HL-60 (cell line): ENCODE data around the gene P2RY13.

ENCODE experiments used
- DNase-seq, 2 experiments: peaks; one replicate each; pipeline ENCODE4 v3.0.0-alpha.2; 2010 to 2020; ENCODE audit warnings: low read depth in 1 of 2, low spot score in 1 of 2
- H3K27ac ChIP-seq: fragments of 250-450 bp; sonication (Bioruptor Pico); replicated peaks from 2 replicates; pipeline ENCODE4 v1.5.1; 2020; ENCODE audit warnings: mild to moderate bottlenecking, moderate library complexity
- H3K27me3 ChIP-seq: fragments of 250-450 bp; sonication (Bioruptor Pico); 2 replicates; pipeline ENCODE4 v1.5.1; 2021; ENCODE audit warnings: mild to moderate bottlenecking, moderate library complexity; ENCODE audit not compliant: insufficient read depth, poor library complexity, severe bottlenecking
- H3K4me3 ChIP-seq: replicated peaks from 2 replicates; pipeline ENCODE4 v1.5.1; 2011; ENCODE audit warnings: mild to moderate bottlenecking, control low read depth, low read length; ENCODE audit not compliant: insufficient read depth
- GABPA ChIP-seq: IDR thresholded peaks from 2 replicates; pipeline ENCODE4 v1.6.1; 2012; ENCODE audit warnings: low read depth
- POLR2AphosphoS5 ChIP-seq: IDR thresholded peaks from 2 replicates; pipeline ENCODE4 v1.6.1; 2012; ENCODE audit warnings: low read depth
- SPI1 ChIP-seq: IDR thresholded peaks from 2 replicates; pipeline ENCODE4 v1.6.1; 2012; ENCODE audit warnings: low read depth, mild to moderate bottlenecking, borderline replicate concordance
- TF ChIP-seq, protein P1 (sequence below): IDR thresholded peaks from one replicate; pipeline ENCODE4 v1.5.1; 2011; ENCODE audit warnings: low read length, control low read depth, inconsistent platforms; ENCODE audit not compliant: insufficient read depth
- TF ChIP-seq, protein P2 (sequence below): IDR thresholded peaks from 2 replicates; pipeline ENCODE4 v1.6.1; 2012; ENCODE audit warnings: low read depth; ENCODE audit not compliant: insufficient replicate concordance

P2RY13 gene

DNA sequence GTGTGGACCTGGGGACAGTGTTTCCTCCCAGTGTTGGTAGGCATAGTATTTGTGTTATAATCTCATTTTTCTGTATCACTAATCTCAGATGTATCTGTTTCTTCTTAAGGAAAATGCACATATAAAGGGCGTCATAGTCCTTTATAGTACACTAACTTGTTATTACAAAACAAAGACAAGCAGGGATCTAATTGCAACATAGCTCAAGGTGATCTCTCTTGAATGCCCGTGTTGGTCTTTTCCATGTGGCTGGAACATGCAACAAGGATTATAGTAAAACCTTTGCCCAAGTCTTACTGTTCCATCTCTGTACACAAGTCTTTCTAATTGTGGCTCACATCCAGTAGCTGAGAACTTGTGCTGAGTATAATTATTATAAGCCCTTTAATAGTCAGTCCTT, 9.2 kb downstream of the P2RY13 start:
- H3K4me3 ChIP-seq: no peak overlapping the region
- peak overlapping the region; percentile 64 for H3K27ac ChIP-seq
- H3K27me3 ChIP-seq: no peaks in the 10 kb centered on the region
- DNase-seq: no peak
- no peak for TF ChIP-seq SPI1
- TF ChIP-seq, protein P1, sequence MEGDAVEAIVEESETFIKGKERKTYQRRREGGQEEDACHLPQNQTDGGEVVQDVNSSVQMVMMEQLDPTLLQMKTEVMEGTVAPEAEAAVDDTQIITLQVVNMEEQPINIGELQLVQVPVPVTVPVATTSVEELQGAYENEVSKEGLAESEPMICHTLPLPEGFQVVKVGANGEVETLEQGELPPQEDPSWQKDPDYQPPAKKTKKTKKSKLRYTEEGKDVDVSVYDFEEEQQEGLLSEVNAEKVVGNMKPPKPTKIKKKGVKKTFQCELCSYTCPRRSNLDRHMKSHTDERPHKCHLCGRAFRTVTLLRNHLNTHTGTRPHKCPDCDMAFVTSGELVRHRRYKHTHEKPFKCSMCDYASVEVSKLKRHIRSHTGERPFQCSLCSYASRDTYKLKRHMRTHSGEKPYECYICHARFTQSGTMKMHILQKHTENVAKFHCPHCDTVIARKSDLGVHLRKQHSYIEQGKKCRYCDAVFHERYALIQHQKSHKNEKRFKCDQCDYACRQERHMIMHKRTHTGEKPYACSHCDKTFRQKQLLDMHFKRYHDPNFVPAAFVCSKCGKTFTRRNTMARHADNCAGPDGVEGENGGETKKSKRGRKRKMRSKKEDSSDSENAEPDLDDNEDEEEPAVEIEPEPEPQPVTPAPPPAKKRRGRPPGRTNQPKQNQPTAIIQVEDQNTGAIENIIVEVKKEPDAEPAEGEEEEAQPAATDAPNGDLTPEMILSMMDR: no peak
- no peak for TF ChIP-seq GABPA
- no peak for TF ChIP-seq POLR2AphosphoS5
- TF ChIP-seq, protein P2, sequence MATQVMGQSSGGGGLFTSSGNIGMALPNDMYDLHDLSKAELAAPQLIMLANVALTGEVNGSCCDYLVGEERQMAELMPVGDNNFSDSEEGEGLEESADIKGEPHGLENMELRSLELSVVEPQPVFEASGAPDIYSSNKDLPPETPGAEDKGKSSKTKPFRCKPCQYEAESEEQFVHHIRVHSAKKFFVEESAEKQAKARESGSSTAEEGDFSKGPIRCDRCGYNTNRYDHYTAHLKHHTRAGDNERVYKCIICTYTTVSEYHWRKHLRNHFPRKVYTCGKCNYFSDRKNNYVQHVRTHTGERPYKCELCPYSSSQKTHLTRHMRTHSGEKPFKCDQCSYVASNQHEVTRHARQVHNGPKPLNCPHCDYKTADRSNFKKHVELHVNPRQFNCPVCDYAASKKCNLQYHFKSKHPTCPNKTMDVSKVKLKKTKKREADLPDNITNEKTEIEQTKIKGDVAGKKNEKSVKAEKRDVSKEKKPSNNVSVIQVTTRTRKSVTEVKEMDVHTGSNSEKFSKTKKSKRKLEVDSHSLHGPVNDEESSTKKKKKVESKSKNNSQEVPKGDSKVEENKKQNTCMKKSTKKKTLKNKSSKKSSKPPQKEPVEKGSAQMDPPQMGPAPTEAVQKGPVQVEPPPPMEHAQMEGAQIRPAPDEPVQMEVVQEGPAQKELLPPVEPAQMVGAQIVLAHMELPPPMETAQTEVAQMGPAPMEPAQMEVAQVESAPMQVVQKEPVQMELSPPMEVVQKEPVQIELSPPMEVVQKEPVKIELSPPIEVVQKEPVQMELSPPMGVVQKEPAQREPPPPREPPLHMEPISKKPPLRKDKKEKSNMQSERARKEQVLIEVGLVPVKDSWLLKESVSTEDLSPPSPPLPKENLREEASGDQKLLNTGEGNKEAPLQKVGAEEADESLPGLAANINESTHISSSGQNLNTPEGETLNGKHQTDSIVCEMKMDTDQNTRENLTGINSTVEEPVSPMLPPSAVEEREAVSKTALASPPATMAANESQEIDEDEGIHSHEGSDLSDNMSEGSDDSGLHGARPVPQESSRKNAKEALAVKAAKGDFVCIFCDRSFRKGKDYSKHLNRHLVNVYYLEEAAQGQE: no peak

DNA sequence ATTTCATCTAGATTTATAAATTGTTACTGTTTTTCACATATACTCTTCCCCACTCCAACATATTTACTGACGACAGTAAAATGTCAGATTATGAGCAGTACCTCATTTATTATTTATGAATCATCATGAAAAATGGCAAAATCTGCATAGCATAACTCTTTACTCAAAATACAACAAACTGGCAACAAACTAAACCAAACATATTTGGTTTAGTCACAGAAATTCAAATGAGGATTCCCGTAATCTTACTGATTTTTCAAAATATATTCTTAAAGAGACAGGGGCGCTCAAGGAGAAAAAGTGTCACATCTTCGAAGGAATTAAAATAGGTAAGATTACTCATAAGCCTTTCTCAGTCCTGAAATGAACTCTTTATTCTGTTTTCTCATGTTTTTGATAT, 9.7 kb downstream of the P2RY13 start:
- no peak for DNase-seq
- H3K27me3 ChIP-seq: no peaks in the 10 kb centered on the region
- peak overlapping the region; percentile 64 for H3K27ac ChIP-seq
- H3K4me3 ChIP-seq: no peak overlapping the region
- TF ChIP-seq SPI1 (no peak), POLR2AphosphoS5 (no peak), GABPA (no peak)
- TF ChIP-seq, protein P1: no peak
- TF ChIP-seq, protein P2: no peak

DNA sequence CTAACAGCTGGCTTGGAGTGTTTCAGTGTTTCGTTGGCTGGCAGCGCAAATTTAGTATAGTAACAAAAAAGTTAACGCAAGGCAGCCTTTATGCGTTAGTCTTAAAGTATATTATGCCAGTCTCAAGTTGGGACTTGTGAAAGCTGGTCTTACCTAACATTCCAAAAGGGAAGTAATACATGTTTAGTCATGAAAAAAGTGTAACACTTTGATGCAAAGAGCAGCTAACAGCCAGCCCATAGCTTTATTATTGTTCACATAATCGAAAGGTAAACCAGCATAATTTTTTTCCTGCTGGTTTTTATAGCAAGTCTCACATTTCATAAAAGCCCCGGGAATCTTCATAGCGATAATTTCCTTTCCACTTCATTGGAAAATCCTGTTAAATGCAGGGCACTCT, 10.4 kb downstream of the P2RY13 start:
- TF ChIP-seq, protein P1: no peak
- no peak for TF ChIP-seq GABPA
- TF ChIP-seq SPI1: no peak
- TF ChIP-seq, protein P2: no peak
- no peak for TF ChIP-seq POLR2AphosphoS5
- Histone ChIP-seq H3K27me3 (no peaks in the 10 kb centered on the region), H3K27ac (peak overlapping the region; percentile 64), H3K4me3 (no peak overlapping the region)
- peak; percentile 36 to 70 for DNase-seq
